ENCODE data around the gene MAN2B1. TPM values are rescaled to one million over a fixed set of nuclear protein-coding genes. Genes with fewer than 3 reads are reported as not detected.

MAN2B1 gene
- total RNA-seq, 1 experiment from 2014 or later: 48.2 TPM

DNA sequence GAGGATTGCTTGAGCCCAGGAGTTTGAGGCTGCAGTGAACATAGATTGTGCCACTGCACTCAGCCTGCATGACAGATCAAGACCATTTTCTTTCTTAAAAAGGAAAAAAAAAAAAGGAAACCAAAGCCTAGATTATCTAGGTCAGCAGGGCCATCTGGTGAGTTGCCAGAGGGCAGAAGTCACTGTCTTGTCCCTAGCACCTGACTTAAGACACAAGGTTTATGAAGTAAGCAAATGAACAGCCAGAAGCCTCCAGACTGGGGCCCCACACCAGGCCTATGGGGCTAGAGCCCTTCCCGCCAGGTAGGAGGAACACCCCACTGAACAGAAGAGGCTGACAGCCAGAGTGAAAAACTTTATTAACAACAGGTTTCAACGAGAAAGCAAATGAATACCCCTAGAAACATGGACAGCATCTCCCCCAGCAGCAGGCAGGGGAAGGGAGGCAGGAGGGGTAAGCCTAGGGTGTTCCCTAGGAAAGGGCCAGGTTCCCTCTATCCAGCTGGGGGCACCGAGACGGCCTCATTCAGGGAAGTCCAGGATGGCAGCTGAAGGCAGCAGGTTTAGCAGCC is 1.3 kb upstream of the MAN2B1 start:
- Histone ChIP-seq H3K36me3 (ENCODE audit: low read depth) (0 out of 2 replicates have a peak, but pooled peaks cover 4% of the 10 kb centered on the region), H3K9me3 (ENCODE audit: insufficient read depth, low read depth) (no peaks in the 10 kb centered on the region), H3K4me2 (peak overlapping the region; percentile 81), H3K79me2 (ENCODE audit: low read depth) (peaks cover 39% of the 10 kb centered on the region), H3K27me3 (ENCODE audit: insufficient read depth, low read depth) (no peaks in the 10 kb centered on the region), H3F3A (ENCODE audit: insufficient read depth, low read depth) (peaks cover 32% of the 10 kb centered on the region), H2AFZ (no peak overlapping the region), H3K4me3 (peak overlapping the region; percentile 98; the same call in 1 of the 2 replicates), H3K4me1 (replicated peaks; ENCODE audit: insufficient read depth) (peaks cover 29% of the 10 kb centered on the region), H3K9me2 (ENCODE audit: insufficient read depth) (no peaks in the 10 kb centered on the region), H4K20me1 (ENCODE audit: insufficient read depth) (no peaks in the 10 kb centered on the region), H3K27ac (no peak overlapping the region)
- CTCF ChIA-PET: no interaction called here
- POLR2A ChIA-PET (ENCODE audit: unreplicated experiment): no interaction called here
- intact Hi-C loops (cut with micrococcal nuclease; ENCODE audit: unreplicated experiment): loop anchor here (2.0 to 10.0 kb wide), 3 partner anchors 613 to 746 kb away; partner anchors contain the start of genes ZNF763 and ZNF878
- no peak for DNase-seq
- BruUV-seq (replicated peaks): no TSS peak
- TF ChIP-seq EZH2 (IDR thresholded peaks at IDR 0.05; ENCODE audit: low read depth): no peak
- TF ChIP-seq, protein P1, sequence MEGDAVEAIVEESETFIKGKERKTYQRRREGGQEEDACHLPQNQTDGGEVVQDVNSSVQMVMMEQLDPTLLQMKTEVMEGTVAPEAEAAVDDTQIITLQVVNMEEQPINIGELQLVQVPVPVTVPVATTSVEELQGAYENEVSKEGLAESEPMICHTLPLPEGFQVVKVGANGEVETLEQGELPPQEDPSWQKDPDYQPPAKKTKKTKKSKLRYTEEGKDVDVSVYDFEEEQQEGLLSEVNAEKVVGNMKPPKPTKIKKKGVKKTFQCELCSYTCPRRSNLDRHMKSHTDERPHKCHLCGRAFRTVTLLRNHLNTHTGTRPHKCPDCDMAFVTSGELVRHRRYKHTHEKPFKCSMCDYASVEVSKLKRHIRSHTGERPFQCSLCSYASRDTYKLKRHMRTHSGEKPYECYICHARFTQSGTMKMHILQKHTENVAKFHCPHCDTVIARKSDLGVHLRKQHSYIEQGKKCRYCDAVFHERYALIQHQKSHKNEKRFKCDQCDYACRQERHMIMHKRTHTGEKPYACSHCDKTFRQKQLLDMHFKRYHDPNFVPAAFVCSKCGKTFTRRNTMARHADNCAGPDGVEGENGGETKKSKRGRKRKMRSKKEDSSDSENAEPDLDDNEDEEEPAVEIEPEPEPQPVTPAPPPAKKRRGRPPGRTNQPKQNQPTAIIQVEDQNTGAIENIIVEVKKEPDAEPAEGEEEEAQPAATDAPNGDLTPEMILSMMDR (conservative IDR thresholded peaks at IDR 0.05): no peak

DNA sequence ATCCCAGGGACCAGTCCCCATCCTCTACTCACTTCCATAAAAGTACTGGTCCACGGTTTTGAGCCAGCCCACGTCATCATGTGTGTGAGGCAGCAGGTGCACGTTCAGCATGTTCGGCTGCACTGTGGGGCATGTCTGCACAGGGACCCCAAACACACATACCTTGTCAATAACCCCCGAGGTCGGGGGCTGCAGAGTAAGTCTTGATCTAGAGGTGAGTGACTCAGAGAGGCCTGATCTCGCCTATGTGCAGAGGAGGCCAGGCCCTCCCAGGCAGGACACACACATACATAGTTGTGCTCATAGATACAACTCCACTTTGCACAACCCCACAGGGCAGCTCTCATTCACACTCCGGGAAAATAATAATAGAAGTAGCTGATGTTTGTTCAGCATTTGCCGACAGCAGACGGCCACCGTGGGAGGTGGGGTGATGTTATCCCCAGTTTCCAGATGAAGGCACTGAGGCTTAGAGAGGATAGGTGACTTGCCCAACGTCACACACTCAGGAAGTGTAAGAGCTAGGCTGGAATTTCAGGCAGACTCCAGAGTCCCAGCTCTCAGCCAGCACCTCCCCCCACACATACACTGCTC is 774 bp downstream of the MAN2B1 start:
- TF ChIP-seq, protein P1 (conservative IDR thresholded peaks at IDR 0.05): no peak
- TF ChIP-seq EZH2 (IDR thresholded peaks at IDR 0.05; ENCODE audit: low read depth): no peak
- Histone ChIP-seq H3K4me1 (replicated peaks; ENCODE audit: insufficient read depth) (peaks cover 26% of the 10 kb centered on the region), H3K27me3 (ENCODE audit: insufficient read depth, low read depth) (no peaks in the 10 kb centered on the region), H2AFZ (peak overlapping the region; percentile 98), H3K9me2 (ENCODE audit: insufficient read depth) (no peaks in the 10 kb centered on the region), H4K20me1 (ENCODE audit: insufficient read depth) (no peaks in the 10 kb centered on the region), H3K9me3 (ENCODE audit: insufficient read depth, low read depth) (no peaks in the 10 kb centered on the region), H3K4me2 (peak overlapping the region; percentile 81), H3K27ac (no peak overlapping the region), H3K4me3 (peak overlapping the region; percentile 98), H3F3A (ENCODE audit: insufficient read depth, low read depth) (peaks cover 19% of the 10 kb centered on the region; the same call in 1 of the 2 replicates), H3K79me2 (ENCODE audit: low read depth) (peaks cover 36% of the 10 kb centered on the region), H3K36me3 (ENCODE audit: low read depth) (0 out of 2 replicates have a peak, but pooled peaks cover 4% of the 10 kb centered on the region)
- DNase-seq: no peak
- intact Hi-C loops (cut with micrococcal nuclease; ENCODE audit: unreplicated experiment): loop anchor here (5.0 to 10.0 kb wide), 2 partner anchors 611 to 743 kb away; partner anchors contain the start of gene ZNF878
- BruUV-seq (replicated peaks): no TSS peak
- ChIA-PET CTCF (interaction anchor here (0.6 kb wide), 2 partner anchors 507 to 677 kb away, joined by 3 to 4 read pairs; no protein-coding TSS in a partner anchor), POLR2A (ENCODE audit: unreplicated experiment) (interaction anchor here (0.6 kb wide), 1 partner anchor 163 kb away, joined by 3 read pairs; no protein-coding TSS in a partner anchor)

DNA sequence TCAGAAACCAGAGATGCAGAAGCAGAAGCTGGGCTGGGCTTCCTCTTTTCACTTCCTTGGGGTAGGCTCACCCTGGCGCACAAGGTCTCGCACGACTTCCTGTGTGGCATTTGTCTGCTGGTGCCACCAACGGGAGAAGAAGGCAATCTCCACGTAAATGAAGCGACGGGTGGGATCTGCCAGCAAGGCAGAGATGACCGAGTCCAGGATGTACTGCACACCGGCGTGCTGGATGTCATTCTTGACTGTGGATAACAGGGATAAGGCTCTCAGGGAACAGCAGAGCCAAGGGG is 1.3 kb downstream of the MAN2B1 start:
- Histone ChIP-seq H3K27ac (no peak overlapping the region), H3K4me1 (replicated peaks; ENCODE audit: insufficient read depth) (peaks cover 21% of the 10 kb centered on the region), H3K79me2 (ENCODE audit: low read depth) (peaks cover 30% of the 10 kb centered on the region), H3K36me3 (ENCODE audit: low read depth) (0 out of 2 replicates have a peak, but pooled peaks cover 4% of the 10 kb centered on the region), H3K9me2 (ENCODE audit: insufficient read depth) (no peaks in the 10 kb centered on the region), H3K27me3 (ENCODE audit: insufficient read depth, low read depth) (no peaks in the 10 kb centered on the region), H2AFZ (no peak overlapping the region), H3K4me3 (no peak overlapping the region), H4K20me1 (ENCODE audit: insufficient read depth) (no peaks in the 10 kb centered on the region), H3F3A (ENCODE audit: insufficient read depth, low read depth) (peaks cover 17% of the 10 kb centered on the region; the same call in 1 of the 2 replicates), H3K9me3 (ENCODE audit: insufficient read depth, low read depth) (no peaks in the 10 kb centered on the region), H3K4me2 (peak overlapping the region; percentile 81; the same call in 1 of the 2 replicates)
- no peak for TF ChIP-seq EZH2 (IDR thresholded peaks at IDR 0.05; ENCODE audit: low read depth)
- TF ChIP-seq, protein P1 (conservative IDR thresholded peaks at IDR 0.05): no peak
- POLR2A ChIA-PET (ENCODE audit: unreplicated experiment): no interaction called here
- no peak for DNase-seq
- no TSS peak for BruUV-seq (replicated peaks)
- intact Hi-C loops (cut with micrococcal nuclease; ENCODE audit: unreplicated experiment): loop anchor here (5.0 to 10.0 kb wide), 2 partner anchors 610 to 743 kb away; partner anchors contain the start of gene ZNF878
- CTCF ChIA-PET: no interaction called here

All from PC-9 (cell line).